SH-SY5Y (cell line): ENCODE results near the gene PACC1.

ENCODE experiments used
- GATA2 ChIP-seq: IDR thresholded peaks from 2 replicates; pipeline ENCODE4 v1.6.1; 2011; ENCODE audit warnings: mild to moderate bottlenecking, low read depth, low read length
- GATA3 ChIP-seq: IDR thresholded peaks from 2 replicates; pipeline ENCODE4 v1.6.1; 2011; ENCODE audit warnings: low read depth, mild to moderate bottlenecking, low read length, moderate library complexity

GRCh38 chr1:212455401-212455800, 40.7 kb upstream of the PACC1 start:
- no peak for TF ChIP-seq GATA3
- TF ChIP-seq GATA2 = no peak
